Measurements from ENCODE around the gene CFAP45.
"Not testable (repeated sequence)": the region's sequence is repeated elsewhere in the genome, so short reads cannot be mapped to it uniquely, and the experiment has no call there.

Gene CFAP45

DNA sequence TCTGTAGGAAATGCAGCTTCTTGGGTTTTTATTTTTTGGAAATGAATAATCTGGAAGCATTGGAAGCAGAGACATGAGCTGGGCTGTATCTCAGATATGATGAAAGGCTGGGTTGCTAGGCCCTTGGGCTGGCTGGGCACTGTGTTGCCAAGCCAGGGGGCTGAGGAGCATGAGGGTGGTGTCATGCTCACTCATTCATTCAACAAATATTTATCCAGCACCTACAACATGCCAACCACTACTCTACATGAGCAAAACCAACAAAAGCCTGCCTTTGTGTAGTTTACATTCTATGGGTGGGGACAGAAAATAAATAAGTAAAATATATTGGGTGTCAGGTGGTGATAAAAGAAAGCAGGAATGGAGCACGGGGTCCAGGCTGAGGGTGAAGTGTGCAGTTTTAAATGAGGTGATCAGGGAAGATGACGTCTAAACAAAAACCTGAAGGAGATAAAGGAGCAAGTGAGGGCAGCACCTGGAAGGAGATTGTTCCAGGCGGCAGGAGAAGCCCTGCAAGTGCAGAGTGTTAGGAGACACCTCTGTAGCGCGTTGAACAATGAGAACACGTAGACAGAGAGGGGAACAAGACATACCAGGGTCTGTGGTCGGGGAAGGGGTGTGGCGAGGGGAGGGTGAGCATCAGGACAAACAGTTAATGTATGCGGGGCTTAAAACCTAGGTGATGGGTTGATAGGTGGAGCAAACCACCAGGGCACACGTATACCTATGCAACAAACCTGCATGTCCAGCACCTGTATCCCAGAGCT, 14.5 kb upstream of the CFAP45 start:
- TF ChIP-seq, protein P1, sequence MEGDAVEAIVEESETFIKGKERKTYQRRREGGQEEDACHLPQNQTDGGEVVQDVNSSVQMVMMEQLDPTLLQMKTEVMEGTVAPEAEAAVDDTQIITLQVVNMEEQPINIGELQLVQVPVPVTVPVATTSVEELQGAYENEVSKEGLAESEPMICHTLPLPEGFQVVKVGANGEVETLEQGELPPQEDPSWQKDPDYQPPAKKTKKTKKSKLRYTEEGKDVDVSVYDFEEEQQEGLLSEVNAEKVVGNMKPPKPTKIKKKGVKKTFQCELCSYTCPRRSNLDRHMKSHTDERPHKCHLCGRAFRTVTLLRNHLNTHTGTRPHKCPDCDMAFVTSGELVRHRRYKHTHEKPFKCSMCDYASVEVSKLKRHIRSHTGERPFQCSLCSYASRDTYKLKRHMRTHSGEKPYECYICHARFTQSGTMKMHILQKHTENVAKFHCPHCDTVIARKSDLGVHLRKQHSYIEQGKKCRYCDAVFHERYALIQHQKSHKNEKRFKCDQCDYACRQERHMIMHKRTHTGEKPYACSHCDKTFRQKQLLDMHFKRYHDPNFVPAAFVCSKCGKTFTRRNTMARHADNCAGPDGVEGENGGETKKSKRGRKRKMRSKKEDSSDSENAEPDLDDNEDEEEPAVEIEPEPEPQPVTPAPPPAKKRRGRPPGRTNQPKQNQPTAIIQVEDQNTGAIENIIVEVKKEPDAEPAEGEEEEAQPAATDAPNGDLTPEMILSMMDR (IDR thresholded peaks at IDR 0.05; ENCODE audit: control insufficient read depth, insufficient read depth, low read depth, low read length, missing control alignments), result no peak
- no peak overlapping the region for H3K4me3 ChIP-seq (ENCODE audit: control insufficient read depth, low read depth, low read length)
- DNase-seq (ENCODE audit: low read depth), result no peak

DNA sequence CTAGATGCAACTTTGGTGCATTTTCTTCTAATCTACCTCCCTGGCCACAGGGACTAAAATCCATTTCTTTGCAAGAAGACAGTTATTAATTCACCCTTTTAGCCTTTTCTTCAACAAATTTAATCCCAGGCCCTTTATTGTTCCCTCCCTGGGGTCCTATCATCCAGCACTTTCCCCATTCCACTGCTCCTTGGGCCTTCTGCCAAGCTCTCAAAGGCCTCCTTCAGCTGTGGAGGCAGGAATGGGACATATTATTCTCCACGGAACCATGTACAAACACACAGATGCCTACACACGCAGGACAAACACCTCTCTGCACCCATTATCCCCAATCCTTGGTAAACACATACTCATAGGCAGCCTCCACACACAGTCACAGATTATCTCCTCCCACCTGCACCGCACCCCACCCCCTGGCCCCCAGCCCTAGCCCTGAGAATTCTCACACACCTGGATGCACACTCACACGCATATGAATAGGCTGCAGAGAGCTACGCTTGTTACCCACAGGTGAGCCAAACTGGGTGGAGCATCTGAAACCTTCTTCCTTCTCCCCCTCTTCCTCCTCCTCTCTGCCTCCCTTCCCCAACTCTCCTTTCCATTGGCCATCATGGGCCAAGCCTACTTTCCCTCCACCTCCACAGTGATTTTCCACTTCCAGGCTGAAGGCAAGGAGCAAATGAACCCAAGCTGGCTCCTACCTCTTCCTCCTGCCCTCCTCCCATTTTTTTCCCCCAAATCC, 13.7 kb upstream of the CFAP45 start:
- no peak for DNase-seq (ENCODE audit: low read depth)
- no peak overlapping the region for H3K4me3 ChIP-seq (ENCODE audit: control insufficient read depth, low read depth, low read length)
- TF ChIP-seq, protein P1 (IDR thresholded peaks at IDR 0.05; ENCODE audit: control insufficient read depth, insufficient read depth, low read depth, low read length, missing control alignments), result no peak

DNA sequence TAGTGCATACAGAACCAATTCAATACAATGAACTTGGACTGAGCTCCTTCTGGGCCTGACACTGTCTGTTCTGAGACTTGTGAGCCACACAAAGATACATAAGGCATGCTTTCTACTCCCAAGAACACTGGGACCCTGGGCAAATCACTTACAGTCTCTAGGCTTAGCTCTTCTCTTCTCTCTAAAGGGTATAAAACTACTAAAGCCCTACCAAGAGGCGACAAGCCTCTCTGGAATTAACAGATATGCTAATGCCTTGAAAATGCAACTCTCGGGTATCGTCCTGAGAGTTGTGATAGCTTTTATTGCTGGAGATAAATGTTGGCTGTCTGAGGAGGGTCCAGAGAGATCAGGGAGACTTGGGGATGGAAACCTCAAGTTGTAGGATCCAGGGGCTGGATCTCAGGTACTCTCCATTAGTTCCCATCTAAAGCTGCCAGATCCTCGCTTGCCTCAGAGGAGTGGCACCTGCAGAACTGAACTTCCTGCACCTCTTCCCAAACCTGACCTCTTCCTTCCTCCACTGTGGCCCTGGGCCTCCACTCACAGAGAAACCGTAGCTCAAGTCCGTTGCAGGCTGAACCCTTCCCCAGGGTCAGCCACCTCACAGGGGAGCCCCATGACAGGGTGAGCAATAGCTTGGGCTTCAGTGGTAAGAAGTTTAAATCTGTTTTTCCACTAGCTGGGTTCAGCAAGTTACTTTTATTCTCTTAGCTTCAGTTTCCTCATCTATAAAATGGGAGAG, 11.5 kb upstream of the CFAP45 start:
- TF ChIP-seq, protein P1 (IDR thresholded peaks at IDR 0.05; ENCODE audit: control insufficient read depth, insufficient read depth, low read depth, low read length, missing control alignments), result no peak
- DNase-seq (ENCODE audit: low read depth), result no peak
- H3K4me3 ChIP-seq (ENCODE audit: control insufficient read depth, low read depth, low read length), result no peak overlapping the region

DNA sequence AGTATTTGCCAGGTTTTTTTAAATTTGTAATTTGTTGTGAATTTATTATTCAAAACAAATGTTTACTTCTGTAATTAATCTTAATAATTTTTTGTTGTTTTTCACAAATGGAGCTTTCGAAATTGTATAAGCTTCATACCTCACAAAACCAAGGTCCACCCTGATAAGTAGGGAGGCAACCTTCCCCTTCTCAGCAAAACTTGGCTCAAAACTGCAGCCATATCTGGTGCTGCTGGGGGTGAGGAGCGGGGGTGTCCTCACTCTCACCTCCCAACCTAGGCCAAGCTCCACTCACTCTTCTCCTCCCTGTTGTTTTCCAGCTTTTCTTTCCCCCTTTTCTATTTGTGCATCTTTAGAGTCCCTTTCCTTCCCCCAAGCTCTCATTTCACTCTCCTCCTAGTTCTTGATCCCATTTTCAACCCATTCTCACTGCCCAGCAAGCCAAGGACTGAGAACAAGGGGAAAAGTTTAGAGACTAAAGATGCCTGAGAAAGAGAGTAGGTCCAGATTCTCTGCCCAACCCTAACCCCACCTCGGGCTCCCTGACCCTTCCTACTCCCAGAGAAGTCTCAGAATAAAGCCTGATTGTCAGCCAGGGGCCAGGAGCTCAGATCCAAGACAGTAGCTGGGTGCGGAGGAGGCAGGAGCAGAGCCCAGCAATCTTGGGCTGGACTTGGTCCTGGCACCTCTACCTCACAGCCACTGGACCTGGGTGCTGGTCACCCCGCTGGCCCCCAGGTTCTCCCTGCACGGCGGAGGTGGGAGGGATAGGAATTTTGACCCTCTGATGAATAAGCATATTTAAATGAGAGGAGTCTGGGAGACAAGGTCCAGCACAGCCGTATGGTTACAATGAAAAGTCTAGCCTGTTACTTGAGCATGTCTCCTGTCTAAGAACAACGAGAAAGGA, 8.3 kb upstream of the CFAP45 start:
- no peak for DNase-seq (ENCODE audit: low read depth)
- H3K4me3 ChIP-seq (ENCODE audit: control insufficient read depth, low read depth, low read length), result no peak overlapping the region
- TF ChIP-seq, protein P1 (IDR thresholded peaks at IDR 0.05; ENCODE audit: control insufficient read depth, insufficient read depth, low read depth, low read length, missing control alignments), result no peak

DNA sequence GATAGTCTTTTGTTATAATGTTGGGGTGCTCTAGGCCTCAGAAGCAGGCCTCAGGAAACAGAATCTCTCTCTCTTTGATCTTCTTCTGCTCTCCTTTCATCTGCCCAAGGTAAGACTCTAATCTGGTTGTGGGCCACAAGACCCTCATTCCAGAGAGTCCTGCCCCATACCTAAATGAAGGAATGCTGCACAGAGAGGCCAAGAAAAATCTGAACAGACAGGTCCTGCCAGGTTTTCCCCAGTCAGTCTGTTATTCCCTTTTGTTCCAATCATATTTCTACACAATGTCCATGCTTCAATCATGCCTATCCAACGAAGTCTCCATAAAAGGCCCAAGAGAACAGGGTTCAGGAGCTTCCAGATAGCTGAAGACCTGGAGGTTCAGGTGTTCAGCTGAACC, 7.0 kb upstream of the CFAP45 start:
- TF ChIP-seq, protein P1 (IDR thresholded peaks at IDR 0.05; ENCODE audit: control insufficient read depth, insufficient read depth, low read depth, low read length, missing control alignments), result no peak
- H3K4me3 ChIP-seq (ENCODE audit: control insufficient read depth, low read depth, low read length), result no peak overlapping the region
- DNase-seq (ENCODE audit: low read depth), result no peak

DNA sequence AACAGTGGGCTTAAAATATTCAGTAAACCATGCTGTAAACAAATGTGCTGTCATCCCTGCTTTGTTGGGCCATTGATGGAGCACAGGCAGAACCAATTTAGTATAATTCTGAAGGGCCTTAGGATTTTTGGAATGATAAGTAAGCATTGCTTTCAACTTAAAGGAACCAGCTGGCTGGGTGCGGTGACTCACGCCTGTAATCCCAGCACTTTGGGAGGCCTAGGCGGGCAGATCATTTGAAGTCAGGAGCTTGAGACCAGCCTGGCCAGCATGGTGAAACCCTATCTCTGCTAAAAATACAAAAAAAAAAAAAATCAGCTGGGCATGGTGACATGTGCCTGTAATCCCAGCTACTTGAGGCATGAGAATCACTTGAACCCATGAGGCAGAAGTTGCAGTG, 4.1 kb upstream of the CFAP45 start:
- not testable (repeated sequence) for DNase-seq (ENCODE audit: low read depth)

More for the DNA sequence above, 4.1 kb upstream of the CFAP45 start:
- not testable (repeated sequence) for H3K4me3 ChIP-seq (ENCODE audit: control insufficient read depth, low read depth, low read length)
